Liver (tissue), 9 donors: ENCODE results near the gene TPCN1. TPM values are rescaled to one million over a fixed set of nuclear protein-coding genes. Genes with fewer than 3 reads are reported as not detected.

Source experiments
- DNase-seq: peaks from one replicate; pipeline ENCODE4 v3.0.0-alpha.2; 2017; ENCODE audit warnings: low spot score
- H3K27ac ChIP-seq, 2 donors: one replicate each; pipeline ENCODE4 v1.7.0; 2013; ENCODE audit warnings: inconsistent platforms in 2 of 2, low read length in 2 of 2, control low read depth in 1 of 2, low read depth in 1 of 2, mild to moderate bottlenecking in 1 of 2
- H3K27me3 ChIP-seq, 4 donors: one replicate each; pipeline versions ENCODE4 v1.6.1 to v1.7.0; 2013; ENCODE audit warnings: low read length in 3 of 4, inconsistent platforms in 1 of 4, mild to moderate bottlenecking in 1 of 4, moderate library complexity in 1 of 4; ENCODE audit not compliant: control insufficient read depth in 4 of 4, insufficient read depth in 4 of 4
- H3K36me3 ChIP-seq, 4 donors: one replicate each; pipeline versions ENCODE4 v1.6.1 to v1.7.0; 2013; ENCODE audit warnings: low read length in 3 of 4, mild to moderate bottlenecking in 3 of 4, low read depth in 1 of 4, moderate library complexity in 1 of 4; ENCODE audit not compliant: control insufficient read depth in 4 of 4, insufficient read depth in 3 of 4
- H3K4me1 ChIP-seq, 4 donors: one replicate each; pipeline versions ENCODE4 v1.6.1 to v1.7.0; 2013; ENCODE audit warnings: low read length in 3 of 4, mild to moderate bottlenecking in 3 of 4, moderate library complexity in 1 of 4; ENCODE audit not compliant: control insufficient read depth in 4 of 4, insufficient read depth in 4 of 4
- H3K4me3 ChIP-seq, 3 donors: one replicate each; pipeline versions ENCODE4 v1.6.1 to v1.7.0; 2013; ENCODE audit warnings: low read length in 3 of 3, control low read depth in 1 of 3, low read depth in 1 of 3, mild to moderate bottlenecking in 1 of 3
- H3K9ac ChIP-seq, 2 donors: one replicate each; pipeline ENCODE4 v1.7.0; 2013; ENCODE audit warnings: low read length in 2 of 2, mild to moderate bottlenecking in 2 of 2, moderate library complexity in 2 of 2, control low read depth in 1 of 2, low read depth in 1 of 2
- H3K9me3 ChIP-seq, 4 donors: one replicate each; pipeline versions ENCODE4 v1.6.1 to v1.7.0; 2013; ENCODE audit warnings: low read length in 3 of 4; ENCODE audit not compliant: control insufficient read depth in 4 of 4
- ATF3 ChIP-seq: IDR thresholded peaks from 2 replicates; pipeline ENCODE4 v1.6.1; 2016; ENCODE audit warnings: antibody characterized with exemption
- EGR1 ChIP-seq, 2 donors: IDR thresholded peaks; 2 replicates each; pipeline ENCODE4 v1.6.1; 2016 to 2018; ENCODE audit warnings: antibody characterized with exemption in 2 of 2, low read depth in 2 of 2
- GABPA ChIP-seq, 2 donors: IDR thresholded peaks in 1 of 2; conservative IDR thresholded peaks in 1 of 2; 2 replicates each; pipeline ENCODE4 v1.6.1; 2016; ENCODE audit warnings: antibody characterized with exemption in 2 of 2, mild to moderate bottlenecking in 1 of 2, moderate library complexity in 1 of 2
- HNF4G ChIP-seq: IDR thresholded peaks from 2 replicates; pipeline ENCODE4 v1.6.1; 2016; ENCODE audit warnings: antibody characterized with exemption
- JUND ChIP-seq, 2 donors: IDR thresholded peaks; 2 replicates each; pipeline ENCODE4 v1.6.1; 2016; ENCODE audit warnings: antibody characterized with exemption in 2 of 2
- NR2F2 ChIP-seq: IDR thresholded peaks from 2 replicates; pipeline ENCODE4 v1.6.1; 2016; ENCODE audit warnings: antibody characterized with exemption
- RXRA ChIP-seq, 2 donors: IDR thresholded peaks; 2 replicates each; pipeline ENCODE4 v1.6.1; 2017 to 2018; ENCODE audit warnings: antibody characterized with exemption in 2 of 2, mild to moderate bottlenecking in 1 of 2
- SP1 ChIP-seq: IDR thresholded peaks from 2 replicates; pipeline ENCODE4 v1.6.1; 2018; ENCODE audit warnings: antibody characterized with exemption, mild to moderate bottlenecking
- YY1 ChIP-seq: IDR thresholded peaks from 2 replicates; pipeline ENCODE4 v1.6.1; 2016; ENCODE audit warnings: antibody characterized with exemption, mild to moderate bottlenecking
- WGBS: extraction: QIAGEN DNeasy Blood & Tissue Kit; methylation state at CpG from one replicate; pipeline ENCODE4 v1.1.7; 2013; 5-methylcytosine and 5-hydroxymethylcytosine counted together
- polyA plus RNA-seq, 2 donors: library from polyadenylated mRNA; stranded (reverse) in 1 of 2; unstranded in 1 of 2; fragments of 200-250 nt in 1 of 2; fragments of >200 nt in 1 of 2; fragmentation: Nextera tagmentation in 1 of 2; extraction: Ambion mirVana in 1 of 2; gene quantifications; one replicate each; pipeline versions ENCODE4 v1.2.1 to v1.2.3, GENCODE V29; 2013 to 2015
- total RNA-seq, 2 donors: library from RNA; depleted of rRNA; stranded (reverse); fragments of >200 nt; gene quantifications; one replicate each; pipeline ENCODE4 v1.2.3, GENCODE V29; 2014
- TF ChIP-seq, protein P1 (sequence below): fragments of 150-350 bp; IDR thresholded peaks from 2 replicates; pipeline ENCODE4 v1.5.1; 2017; ENCODE audit warnings: improper control_type of control experiment, low read depth, low read length; ENCODE audit not compliant: missing input control
- donor health status: healthy.
- donor health status: healthy.
- donor health status: healthy.
- donor health status: healthy.
- donor health status: healthy.

Gene TPCN1
- total and polyA plus RNA-seq, 4 donors, result 8.6 to 19.2 (median 13.7) TPM

DNA sequence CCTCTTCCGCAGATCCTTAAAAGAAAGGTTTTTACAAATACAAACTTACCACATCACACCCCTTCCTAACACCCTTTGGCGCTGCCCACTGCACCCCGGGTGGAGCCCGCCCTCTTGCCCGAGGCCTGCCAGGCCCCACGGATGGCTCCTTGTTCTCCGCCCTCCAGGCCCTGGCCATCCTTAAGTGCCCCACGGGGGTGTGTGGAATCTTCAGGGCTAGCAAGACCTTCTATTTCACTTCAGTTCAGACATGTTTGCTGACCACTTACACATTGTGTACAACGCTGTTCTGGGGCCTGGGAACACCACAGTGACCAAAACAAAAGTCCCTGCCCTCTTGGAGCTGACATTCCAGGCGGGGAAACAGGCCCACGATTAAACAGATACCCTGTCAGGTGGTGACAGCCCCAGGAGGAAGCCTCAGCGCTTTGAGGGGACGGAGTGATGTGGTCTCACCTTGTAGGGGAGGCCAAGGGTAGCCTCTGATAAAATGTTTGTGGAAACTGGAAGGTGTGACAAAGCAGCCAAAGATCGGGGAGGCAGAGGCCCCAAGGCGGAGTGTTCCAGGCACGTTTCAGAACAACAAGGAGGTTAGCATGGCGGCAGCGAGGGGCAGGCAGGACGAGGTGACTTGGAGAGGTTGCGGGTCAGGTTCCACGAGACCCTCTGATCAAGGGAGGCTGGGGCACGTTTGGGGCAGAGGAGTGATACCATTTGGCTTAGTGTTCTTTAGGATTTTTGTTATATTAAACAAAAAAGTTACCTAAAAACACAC, 27.0 kb downstream of the TPCN1 start:
- no peak overlapping the region for H3K9ac ChIP-seq
- no peaks in the 10 kb centered on the region for H3K27me3 ChIP-seq
- H3K4me3 ChIP-seq, result no peak overlapping the region
- no peak for TF ChIP-seq EGR1 (IDR thresholded peaks at IDR 0.05; ENCODE audit: low read depth in 2 of 2)
- no peak for TF ChIP-seq SP1
- no peak for TF ChIP-seq YY1
- TF ChIP-seq ATF3, result no peak
- TF ChIP-seq JUND (IDR thresholded peaks at IDR 0.05), result no peak
- TF ChIP-seq HNF4G, result no peak
- no peak for TF ChIP-seq RXRA (IDR thresholded peaks at IDR 0.05)
- no peak for TF ChIP-seq NR2F2
- TF ChIP-seq, protein P1, sequence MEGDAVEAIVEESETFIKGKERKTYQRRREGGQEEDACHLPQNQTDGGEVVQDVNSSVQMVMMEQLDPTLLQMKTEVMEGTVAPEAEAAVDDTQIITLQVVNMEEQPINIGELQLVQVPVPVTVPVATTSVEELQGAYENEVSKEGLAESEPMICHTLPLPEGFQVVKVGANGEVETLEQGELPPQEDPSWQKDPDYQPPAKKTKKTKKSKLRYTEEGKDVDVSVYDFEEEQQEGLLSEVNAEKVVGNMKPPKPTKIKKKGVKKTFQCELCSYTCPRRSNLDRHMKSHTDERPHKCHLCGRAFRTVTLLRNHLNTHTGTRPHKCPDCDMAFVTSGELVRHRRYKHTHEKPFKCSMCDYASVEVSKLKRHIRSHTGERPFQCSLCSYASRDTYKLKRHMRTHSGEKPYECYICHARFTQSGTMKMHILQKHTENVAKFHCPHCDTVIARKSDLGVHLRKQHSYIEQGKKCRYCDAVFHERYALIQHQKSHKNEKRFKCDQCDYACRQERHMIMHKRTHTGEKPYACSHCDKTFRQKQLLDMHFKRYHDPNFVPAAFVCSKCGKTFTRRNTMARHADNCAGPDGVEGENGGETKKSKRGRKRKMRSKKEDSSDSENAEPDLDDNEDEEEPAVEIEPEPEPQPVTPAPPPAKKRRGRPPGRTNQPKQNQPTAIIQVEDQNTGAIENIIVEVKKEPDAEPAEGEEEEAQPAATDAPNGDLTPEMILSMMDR, result no peak
- no peak for DNase-seq
- WGBS, result 93% methylated on average over 22 of the region's 22 CpGs
- peaks cover 19 to 39% (median 31%) of the 10 kb centered on the region in 4 donors for H3K4me1 ChIP-seq
- peaks cover 0 to 23% (median 9%) of the 10 kb centered on the region in 4 donors for H3K36me3 ChIP-seq
- peaks cover 0 to under 1% (median 0%) of the 10 kb centered on the region in 4 donors for H3K9me3 ChIP-seq
- H3K27ac ChIP-seq, result no peak overlapping the region

DNA sequence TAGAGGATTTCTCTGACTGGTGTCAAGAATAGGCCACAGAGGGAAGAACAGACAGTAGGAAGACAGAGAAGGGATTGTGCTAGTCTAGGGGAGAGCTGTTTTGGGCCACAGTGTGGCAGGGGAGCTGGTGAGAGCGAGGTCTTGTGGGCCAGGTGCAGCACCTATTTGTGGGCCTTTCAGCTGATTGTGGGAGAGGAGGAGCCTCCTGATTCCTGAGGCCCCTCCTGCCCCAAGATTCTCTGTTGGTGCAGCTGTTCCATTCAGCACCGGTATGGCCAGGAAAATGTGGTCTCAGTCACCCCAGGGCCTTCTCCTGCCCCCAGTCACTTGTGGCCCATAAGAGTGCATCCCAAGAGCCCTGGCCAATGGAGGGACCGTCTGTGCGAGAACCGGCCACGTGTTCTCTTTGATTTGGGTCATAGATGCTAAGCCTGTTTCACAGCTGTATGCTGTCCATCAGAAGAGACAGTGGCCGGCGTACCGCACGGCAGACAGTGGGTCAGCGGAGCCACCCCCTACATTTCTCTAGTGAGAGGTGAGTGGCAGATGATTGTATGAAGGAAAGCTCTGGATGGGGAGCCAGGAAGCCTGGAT, 27.7 kb downstream of the TPCN1 start:
- no peak for DNase-seq
- WGBS, result 97% methylated on average over 11 of the region's 11 CpGs
- Histone ChIP-seq H3K4me1 (peaks cover 18 to 34% (median 28%) of the 10 kb centered on the region in 4 donors), H3K4me3 (no peak overlapping the region), H3K27ac (no peak overlapping the region), H3K36me3 (peaks cover 2 to 29% (median 13%) of the 10 kb centered on the region in 4 donors), H3K9ac (no peak overlapping the region), H3K9me3 (peaks cover 0 to 6% (median 2%) of the 10 kb centered on the region in 4 donors), H3K27me3 (no peaks in the 10 kb centered on the region)
- no peak for TF ChIP-seq JUND (IDR thresholded peaks at IDR 0.05)

DNA sequence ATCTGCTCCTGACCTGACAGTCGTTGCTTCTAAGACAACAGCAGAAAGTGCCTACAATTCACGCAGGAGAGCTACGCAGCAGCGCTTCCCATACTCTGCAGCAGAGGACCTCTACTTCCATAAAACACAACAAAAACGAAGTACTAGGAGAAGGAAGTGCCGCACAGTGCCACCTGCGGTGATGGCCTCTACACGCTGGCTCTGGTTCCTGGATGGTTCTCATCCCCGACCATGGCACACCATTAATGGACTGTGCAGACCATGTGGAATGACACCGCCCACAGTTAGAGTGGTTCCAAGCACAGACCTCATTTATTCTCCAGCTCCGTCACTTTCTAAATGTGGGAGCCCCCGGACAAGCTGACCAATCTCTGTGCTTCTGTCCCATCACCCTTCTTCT, 28.3 kb downstream of the TPCN1 start:
- Histone ChIP-seq H3K9ac (no peak overlapping the region), H3K27me3 (no peaks in the 10 kb centered on the region), H3K36me3 (peaks cover 2 to 29% (median 13%) of the 10 kb centered on the region in 4 donors), H3K4me3 (no peak overlapping the region), H3K9me3 (peaks cover 0 to 6% (median 2%) of the 10 kb centered on the region in 4 donors), H3K27ac (no peak overlapping the region), H3K4me1 (peaks cover 17 to 28% (median 22%) of the 10 kb centered on the region in 4 donors)
- 95% methylated on average over 12 of the region's 12 CpGs for WGBS
- TF ChIP-seq GABPA (IDR thresholded peaks at IDR 0.05 in 1 of 2, conservative IDR thresholded peaks at IDR 0.05 in 1 of 2), result no peak
- no peak for DNase-seq
